Uterus (tissue), 4 donors: ENCODE measurements around the gene IFNA6. TPM values are rescaled to one million over a fixed set of nuclear protein-coding genes. Genes with fewer than 3 reads are reported as not detected.

Experiments used
- DNase-seq, 2 donors: peaks; one replicate each; pipeline ENCODE4 v3.0.0-alpha.2; 2019 to 2020
- H3K27ac ChIP-seq, 2 donors: fragments of 200-600 bp; sonication (generic); 1 replicate in 1 of 2; 2 replicates in 1 of 2; pipeline ENCODE4 v1.5.1; 2016 to 2018
- H3K27me3 ChIP-seq, 2 donors: fragments of 200-600 bp; sonication (generic); one replicate each; pipeline ENCODE4 v1.5.1; 2018 to 2019; ENCODE audit warnings: control low read depth in 1 of 2
- H3K36me3 ChIP-seq, 2 donors: fragments of 200-600 bp; sonication (generic); one replicate each; pipeline ENCODE4 v1.5.1; 2019; ENCODE audit warnings: control low read depth in 1 of 2
- H3K4me1 ChIP-seq, 2 donors: fragments of 200-600 bp; sonication (generic); one replicate each; pipeline ENCODE4 v1.5.1; 2018 to 2019; ENCODE audit warnings: control low read depth in 1 of 2
- H3K4me3 ChIP-seq, 2 donors: fragments of 200-600 bp; sonication (generic); 1 replicate in 1 of 2; 2 replicates in 1 of 2; pipeline ENCODE4 v1.5.1; 2018 to 2019; ENCODE audit warnings: mild to moderate bottlenecking in 1 of 2
- H3K9me3 ChIP-seq, 2 donors: fragments of 200-600 bp; sonication (generic); one replicate each; pipeline ENCODE4 v1.5.1; 2019; ENCODE audit warnings: control low read depth in 1 of 2
- CTCF ChIP-seq, 4 experiments: fragments of 200-600 bp in 2 of 4; fragments of 450-650 bp in 2 of 4; sonication (generic) in 2 of 4; IDR thresholded peaks; one replicate each; pipeline ENCODE4 v1.5.1; 2016 to 2019; ENCODE audit warnings: antibody characterized with exemption in 4 of 4, mild to moderate bottlenecking in 2 of 4, moderate library complexity in 1 of 4
- POLR2A ChIP-seq, 2 donors: fragments of 450-650 bp; IDR thresholded peaks; one replicate each; pipeline ENCODE4 v1.6.1; 2016; ENCODE audit warnings: antibody characterized with exemption in 2 of 2, mild to moderate bottlenecking in 1 of 2, moderate library complexity in 1 of 2
- intact Hi-C: fragments of 100-400 bp; cut with DNase I; formaldehyde crosslinking; loops from one replicate; pipeline ENCODE4 v1.15.1; 2023; ENCODE audit warnings: low total_unique reads
- total RNA-seq, 4 donors: library from RNA; depleted of rRNA in 3 of 4; stranded (reverse); fragments of >200 nt in 3 of 4; gene quantifications; one replicate each; pipeline versions ENCODE4 v1.1.0 to v1.2.4, GENCODE V29; 2014 to 2023
- donor health status: DM: yes; HTN: yes; CAD: no.

Gene IFNA6
- total RNA-seq, 4 donors from 2014 or later: not detected

GRCh38 chr9:21324047-21324446, 26.6 kb downstream of the IFNA6 start:
- Histone ChIP-seq H3K9me3 (no peaks in the 10 kb centered on the region), H3K4me1 (no peaks in the 10 kb centered on the region), H3K4me3 (no peak overlapping the region), H3K27me3 (no peaks in the 10 kb centered on the region), H3K36me3 (no peaks in the 10 kb centered on the region), H3K27ac (no peak overlapping the region)
- TF ChIP-seq POLR2A (IDR thresholded peaks at IDR 0.05) (no peak), CTCF (IDR thresholded peaks at IDR 0.05) (no peak)
- intact Hi-C loops: no loop called here
- DNase-seq: no peak

DNA sequence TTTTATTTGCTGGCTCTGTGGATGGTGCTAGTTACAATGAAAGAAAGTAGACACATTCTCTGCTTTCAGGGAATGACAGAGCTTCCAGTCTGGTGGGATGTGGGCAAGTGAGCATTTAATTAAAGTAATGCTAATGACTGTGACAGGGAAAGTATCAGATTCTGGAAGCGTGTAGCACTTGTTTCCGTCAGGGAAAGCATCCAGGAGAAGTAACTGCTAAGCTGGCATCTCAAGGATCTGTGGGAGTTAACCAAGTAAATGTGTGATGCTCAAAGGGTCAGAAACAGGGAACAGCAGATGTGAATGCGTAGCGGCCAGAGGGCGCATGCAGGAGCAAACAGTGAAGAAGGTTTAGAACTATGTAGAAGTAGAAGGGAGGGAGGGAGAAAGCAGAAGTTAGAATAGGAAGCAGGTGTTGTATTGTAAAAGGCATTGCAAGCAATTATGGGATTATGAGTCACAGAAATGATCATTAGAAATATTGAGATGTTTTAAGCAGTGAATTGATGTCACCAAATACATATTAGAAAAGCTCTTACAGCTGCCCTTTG, 27.7 kb downstream of the IFNA6 start:
- intact Hi-C loops: no loop called here
- Histone ChIP-seq H3K27ac (no peak overlapping the region), H3K36me3 (no peaks in the 10 kb centered on the region), H3K4me1 (no peaks in the 10 kb centered on the region), H3K9me3 (no peaks in the 10 kb centered on the region), H3K4me3 (no peak overlapping the region), H3K27me3 (no peaks in the 10 kb centered on the region)
- no peak for DNase-seq
- TF ChIP-seq POLR2A (IDR thresholded peaks at IDR 0.05) (no peak), CTCF (IDR thresholded peaks at IDR 0.05) (no peak)

GRCh38 chr9:21320465-21320864, 30.2 kb downstream of the IFNA6 start:
- intact Hi-C loops: no loop called here
- TF ChIP-seq POLR2A (IDR thresholded peaks at IDR 0.05) (no peak), CTCF (IDR thresholded peaks at IDR 0.05) (no peak)
- no peak overlapping the region for H3K4me3 ChIP-seq
- H3K27me3 ChIP-seq: no peaks in the 10 kb centered on the region
- H3K9me3 ChIP-seq: no peaks in the 10 kb centered on the region
- DNase-seq: no peak
- no peaks in the 10 kb centered on the region for H3K4me1 ChIP-seq
- H3K36me3 ChIP-seq: no peaks in the 10 kb centered on the region
- no peak overlapping the region for H3K27ac ChIP-seq

GRCh38 chr9:21317956-21318923, 32.4 kb downstream of the IFNA6 start:
- Histone ChIP-seq H3K36me3 (no peaks in the 10 kb centered on the region), H3K4me3 (no peak overlapping the region), H3K9me3 (no peaks in the 10 kb centered on the region), H3K4me1 (no peaks in the 10 kb centered on the region), H3K27ac (no peak overlapping the region), H3K27me3 (no peaks in the 10 kb centered on the region)
- intact Hi-C loops: no loop called here
- TF ChIP-seq POLR2A (IDR thresholded peaks at IDR 0.05) (no peak), CTCF (IDR thresholded peaks at IDR 0.05) (peak; percentile 39 to 62 (median 52))
- peak; percentile 17 to 29 for DNase-seq

GRCh38 chr9:21316860-21317259, 33.8 kb downstream of the IFNA6 start:
- no peak for TF ChIP-seq POLR2A (IDR thresholded peaks at IDR 0.05)
- TF ChIP-seq CTCF (IDR thresholded peaks at IDR 0.05): no peak
- Histone ChIP-seq H3K27me3 (no peaks in the 10 kb centered on the region), H3K36me3 (no peaks in the 10 kb centered on the region), H3K27ac (no peak overlapping the region), H3K9me3 (no peaks in the 10 kb centered on the region), H3K4me1 (no peaks in the 10 kb centered on the region), H3K4me3 (no peak overlapping the region)
- DNase-seq: no peak
- intact Hi-C loops: no loop called here
